Measurements from ENCODE around the gene SFTA2. TPM values are rescaled to one million over a fixed set of nuclear protein-coding genes. Genes with fewer than 3 reads are reported as not detected.
A peak's percentile ranks its signal among the peaks of the same experiment; 100 is the strongest.
"Not testable (repeated sequence)": the region's sequence is repeated elsewhere in the genome, so short reads cannot be mapped to it uniquely, and the experiment has no call there.

Gene SFTA2
- total and polyA plus RNA-seq, 2 experiments from 2014 or later: 0.86 TPM; not detected in 1

- Histone ChIP-seq H3K27ac (no peak overlapping the region), H3K27me3 (no peaks in the 10 kb centered on the region), H3K4me1 (ENCODE audit: low read depth) (peaks cover 26% of the 10 kb centered on the region), H3K4me3 (no peak overlapping the region), H3K36me3 (peaks cover 16% of the 10 kb centered on the region), H3K9me3 (ENCODE audit: low read depth) (no peaks in the 10 kb centered on the region)
- TF ChIP-seq CTCF (IDR thresholded peaks at IDR 0.05; ENCODE audit: low read depth, low read length): no peak
- DNase-seq (ENCODE audit: low read depth in 1 of 2, low spot score in 1 of 2): no peak
Measured at GRCh38 chr6:30912746-30913520, 19.0 kb downstream of the SFTA2 start.

- H3K9me3 ChIP-seq (ENCODE audit: low read depth); DNase-seq (ENCODE audit: low read depth in 1 of 2, low spot score in 1 of 2); H3K4me3 ChIP-seq; H3K36me3 ChIP-seq; H3K27ac ChIP-seq; H3K27me3 ChIP-seq: not testable (repeated sequence)
- H3K4me1 ChIP-seq (ENCODE audit: low read depth): peaks cover 20% of the 10 kb centered on the region
Measured at GRCh38 chr6:30910473-30910872, 21.5 kb downstream of the SFTA2 start.

GRCh38 chr6:30908700-30909099 lies 23.3 kb downstream of the SFTA2 start:
- TF ChIP-seq CTCF (IDR thresholded peaks at IDR 0.05; ENCODE audit: low read depth, low read length): no peak
- Histone ChIP-seq H3K4me1 (ENCODE audit: low read depth) (peaks cover 8% of the 10 kb centered on the region), H3K27me3 (no peaks in the 10 kb centered on the region), H3K36me3 (peaks cover 9% of the 10 kb centered on the region), H3K9me3 (ENCODE audit: low read depth) (no peaks in the 10 kb centered on the region), H3K27ac (no peak overlapping the region), H3K4me3 (peak overlapping the region; percentile 98)
- no peak for DNase-seq (ENCODE audit: low read depth in 1 of 2, low spot score in 1 of 2)

- Histone ChIP-seq H3K27ac (no peak within 1 kb of the TSS), H3K9me3 (ENCODE audit: low read depth) (no peaks in the 10 kb centered on the region), H3K4me3 (peak within 1 kb of the TSS; percentile 98), H3K36me3 (peaks cover 9% of the 10 kb centered on the region), H3K27me3 (no peaks in the 10 kb centered on the region), H3K4me1 (ENCODE audit: low read depth) (peaks cover 5% of the 10 kb centered on the region)
- peak; percentile 98 to 99 for DNase-seq (ENCODE audit: low read depth in 1 of 2, low spot score in 1 of 2)
- TF ChIP-seq CTCF (IDR thresholded peaks at IDR 0.05; ENCODE audit: low read depth, low read length): no peak
Measured at GRCh38 chr6:30907758-30908591, 24.0 kb downstream of the SFTA2 start, which contains the start of gene GTF2H4. TSS of gene GTF2H4 (plus strand) at chr6:30908207.

DNA sequence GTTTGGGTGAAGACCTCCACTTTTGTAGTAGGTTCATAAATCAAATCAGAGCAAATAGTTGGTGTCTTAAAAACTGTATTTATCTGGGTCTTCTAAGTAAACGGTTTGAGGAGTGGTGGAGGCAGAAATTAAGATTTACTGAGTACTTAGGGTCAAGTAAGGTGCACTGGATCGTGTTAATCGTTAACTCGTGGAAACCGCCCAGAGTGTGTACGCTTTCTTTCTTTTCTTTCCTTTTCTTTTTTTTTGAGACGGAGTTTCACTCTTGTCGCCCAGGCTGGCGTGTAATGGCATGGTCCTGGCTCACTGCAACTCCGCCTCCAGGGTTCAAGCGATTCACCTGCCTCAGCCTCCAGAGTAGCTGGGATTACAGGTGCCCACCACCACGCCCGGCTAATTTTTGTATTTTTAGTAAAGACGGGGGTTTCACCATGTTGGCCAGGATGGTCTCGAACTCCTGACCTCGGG lies 24.6 kb downstream of the SFTA2 start:
- DNase-seq (ENCODE audit: low read depth in 1 of 2, low spot score in 1 of 2); H3K4me1 ChIP-seq (ENCODE audit: low read depth); H3K27me3 ChIP-seq; H3K9me3 ChIP-seq (ENCODE audit: low read depth); H3K27ac ChIP-seq; H3K36me3 ChIP-seq: not testable (repeated sequence)
- peak overlapping the region; percentile 98 for H3K4me3 ChIP-seq

- Histone ChIP-seq H3K36me3 (peaks cover 7% of the 10 kb centered on the region), H3K27ac (no peak overlapping the region), H3K4me1 (ENCODE audit: low read depth) (no peaks in the 10 kb centered on the region), H3K9me3 (ENCODE audit: low read depth) (no peaks in the 10 kb centered on the region), H3K27me3 (no peaks in the 10 kb centered on the region), H3K4me3 (no peak overlapping the region)
- TF ChIP-seq CTCF (IDR thresholded peaks at IDR 0.05; ENCODE audit: low read depth, low read length): no peak
- no peak for DNase-seq (ENCODE audit: low read depth in 1 of 2, low spot score in 1 of 2)
Measured at GRCh38 chr6:30903236-30903635, 28.7 kb downstream of the SFTA2 start.
